Measurements from ENCODE around the gene MED16.
"Not testable (repeated sequence)": the region's sequence is repeated elsewhere in the genome, so short reads cannot be mapped to it uniquely, and the experiment has no call there.

DNA sequence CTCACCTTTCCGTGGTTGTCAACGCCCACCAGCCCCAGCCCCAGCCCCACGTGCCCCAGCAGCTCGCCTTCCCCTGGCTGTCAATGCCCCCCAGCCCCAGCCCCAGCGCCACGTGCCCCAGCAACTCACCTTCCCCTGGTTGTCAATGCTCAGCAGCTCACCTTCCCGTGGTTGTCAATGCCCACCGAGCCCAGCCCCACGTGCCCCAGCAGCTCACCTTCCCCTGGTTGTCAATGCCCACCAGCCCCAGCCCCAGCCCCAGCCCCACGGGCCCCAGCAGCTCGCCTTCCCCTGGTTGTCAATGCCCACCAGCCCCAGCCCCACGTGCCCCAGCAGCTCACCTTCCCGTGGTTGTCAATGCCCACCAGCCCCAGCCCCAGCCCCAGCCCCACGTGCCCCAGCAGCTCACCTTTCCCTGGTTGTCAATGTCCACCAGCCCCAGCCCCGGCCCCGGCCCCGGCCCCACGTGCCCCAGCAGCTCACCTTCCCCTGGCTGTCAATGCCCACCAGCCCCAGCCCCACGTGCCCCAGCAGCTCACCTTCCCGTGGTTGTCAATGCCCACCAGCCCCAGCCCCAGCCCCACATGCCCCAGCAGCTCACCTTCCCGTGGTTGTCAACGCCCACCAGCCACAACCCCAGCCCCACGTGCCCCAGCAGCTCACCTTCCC is 14.9 kb downstream of the MED16 start:
- TF ChIP-seq EP300 (IDR thresholded peaks at IDR 0.05), result not testable (repeated sequence)
- TF ChIP-seq, protein P1, sequence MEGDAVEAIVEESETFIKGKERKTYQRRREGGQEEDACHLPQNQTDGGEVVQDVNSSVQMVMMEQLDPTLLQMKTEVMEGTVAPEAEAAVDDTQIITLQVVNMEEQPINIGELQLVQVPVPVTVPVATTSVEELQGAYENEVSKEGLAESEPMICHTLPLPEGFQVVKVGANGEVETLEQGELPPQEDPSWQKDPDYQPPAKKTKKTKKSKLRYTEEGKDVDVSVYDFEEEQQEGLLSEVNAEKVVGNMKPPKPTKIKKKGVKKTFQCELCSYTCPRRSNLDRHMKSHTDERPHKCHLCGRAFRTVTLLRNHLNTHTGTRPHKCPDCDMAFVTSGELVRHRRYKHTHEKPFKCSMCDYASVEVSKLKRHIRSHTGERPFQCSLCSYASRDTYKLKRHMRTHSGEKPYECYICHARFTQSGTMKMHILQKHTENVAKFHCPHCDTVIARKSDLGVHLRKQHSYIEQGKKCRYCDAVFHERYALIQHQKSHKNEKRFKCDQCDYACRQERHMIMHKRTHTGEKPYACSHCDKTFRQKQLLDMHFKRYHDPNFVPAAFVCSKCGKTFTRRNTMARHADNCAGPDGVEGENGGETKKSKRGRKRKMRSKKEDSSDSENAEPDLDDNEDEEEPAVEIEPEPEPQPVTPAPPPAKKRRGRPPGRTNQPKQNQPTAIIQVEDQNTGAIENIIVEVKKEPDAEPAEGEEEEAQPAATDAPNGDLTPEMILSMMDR (IDR thresholded peaks at IDR 0.05), result not testable (repeated sequence)

Data from stomach (tissue), 4 donors.